HG03439 (cell line): Measurements from ENCODE around the gene TBX3.

Experiments used
- ATAC-seq: cut with Tn5 transposase; IDR thresholded peaks from one replicate; pipeline ENCODE4 v1.9.1; 2021; ENCODE audit warnings: mild to moderate bottlenecking, moderate library complexity; ENCODE audit not compliant: unreplicated experiment

Gene TBX3

DNA sequence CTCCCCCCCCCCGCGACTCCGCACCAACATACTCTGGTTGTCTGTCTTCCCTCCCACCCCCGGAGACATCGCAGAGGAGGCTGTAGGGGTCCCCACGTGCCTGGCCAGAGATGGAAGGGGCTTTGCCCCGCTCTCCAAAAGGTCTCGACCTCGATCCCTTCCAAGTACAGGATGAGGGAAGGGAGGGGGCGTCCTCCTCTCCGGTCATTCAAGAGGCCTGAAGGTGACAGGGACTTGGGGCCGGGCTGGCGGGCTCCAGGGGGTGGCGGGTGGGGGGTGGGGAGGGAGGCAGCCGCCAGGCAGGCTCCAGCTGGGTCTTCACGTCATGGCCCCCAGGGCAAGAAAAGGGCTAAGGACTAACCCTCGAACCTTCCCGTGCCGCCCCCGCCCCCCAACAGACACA, 15.1 kb downstream of the TBX3 start:
- no peak for ATAC-seq

DNA sequence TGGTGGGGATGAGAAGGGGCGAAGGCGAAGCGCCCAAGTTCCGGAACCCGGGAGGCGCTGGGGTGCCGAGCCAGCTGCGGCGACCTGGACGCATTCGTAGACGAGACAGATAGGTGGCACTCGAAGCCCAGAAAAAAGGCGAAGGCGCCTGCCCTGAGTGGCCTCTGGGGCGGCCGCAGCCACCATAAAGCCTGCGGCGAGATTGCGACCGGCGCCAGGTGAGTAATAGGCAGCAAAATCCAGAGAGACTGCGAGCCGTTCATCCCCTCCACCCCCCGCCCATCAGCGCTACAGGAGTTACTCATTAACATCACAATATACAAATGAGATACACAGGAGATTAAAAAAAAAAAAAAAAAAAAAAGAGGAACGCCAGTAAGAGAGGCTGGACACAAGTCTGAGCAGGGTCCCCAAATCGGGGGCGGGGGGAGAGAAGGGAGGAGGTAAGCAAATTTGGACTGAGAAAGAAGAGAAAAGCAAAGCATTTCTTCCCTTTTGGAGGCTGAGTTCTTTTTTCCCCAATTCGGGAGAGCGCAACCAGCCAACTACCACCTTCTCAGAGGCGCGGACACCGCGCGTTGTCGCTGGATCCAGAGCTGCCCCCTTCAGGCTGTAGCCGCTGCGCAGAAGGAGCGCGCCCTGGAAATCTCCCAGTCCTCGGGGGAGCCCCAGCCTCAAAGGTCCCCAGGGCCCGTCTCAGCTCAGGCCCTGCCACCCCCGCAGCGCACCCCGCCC, 15.7 kb downstream of the TBX3 start:
- ATAC-seq: no peak

DNA sequence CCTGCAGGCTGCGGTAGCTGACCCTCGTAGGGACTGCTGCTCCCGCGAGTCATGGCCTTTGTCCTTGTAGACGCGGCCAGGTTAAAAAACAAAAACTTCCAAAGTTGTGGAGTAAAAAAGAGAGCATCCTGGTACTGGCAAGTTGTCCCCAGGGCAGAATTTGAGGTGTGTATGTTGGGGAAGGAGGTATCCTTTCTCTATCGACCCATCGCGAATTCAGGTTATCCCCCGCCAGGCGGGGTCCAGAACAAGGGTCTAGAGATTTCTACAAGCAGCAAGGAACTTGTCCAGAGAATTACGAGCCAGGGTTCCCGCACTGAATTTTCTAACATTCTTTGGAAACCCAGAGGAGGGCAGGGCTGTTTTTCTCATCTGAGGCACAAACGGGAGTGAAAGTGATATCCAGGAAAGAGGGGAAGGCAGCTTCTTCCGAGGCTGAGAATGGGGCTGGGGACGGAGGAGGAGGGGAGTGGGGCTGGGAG, 16.3 kb downstream of the TBX3 start:
- no peak for ATAC-seq

DNA sequence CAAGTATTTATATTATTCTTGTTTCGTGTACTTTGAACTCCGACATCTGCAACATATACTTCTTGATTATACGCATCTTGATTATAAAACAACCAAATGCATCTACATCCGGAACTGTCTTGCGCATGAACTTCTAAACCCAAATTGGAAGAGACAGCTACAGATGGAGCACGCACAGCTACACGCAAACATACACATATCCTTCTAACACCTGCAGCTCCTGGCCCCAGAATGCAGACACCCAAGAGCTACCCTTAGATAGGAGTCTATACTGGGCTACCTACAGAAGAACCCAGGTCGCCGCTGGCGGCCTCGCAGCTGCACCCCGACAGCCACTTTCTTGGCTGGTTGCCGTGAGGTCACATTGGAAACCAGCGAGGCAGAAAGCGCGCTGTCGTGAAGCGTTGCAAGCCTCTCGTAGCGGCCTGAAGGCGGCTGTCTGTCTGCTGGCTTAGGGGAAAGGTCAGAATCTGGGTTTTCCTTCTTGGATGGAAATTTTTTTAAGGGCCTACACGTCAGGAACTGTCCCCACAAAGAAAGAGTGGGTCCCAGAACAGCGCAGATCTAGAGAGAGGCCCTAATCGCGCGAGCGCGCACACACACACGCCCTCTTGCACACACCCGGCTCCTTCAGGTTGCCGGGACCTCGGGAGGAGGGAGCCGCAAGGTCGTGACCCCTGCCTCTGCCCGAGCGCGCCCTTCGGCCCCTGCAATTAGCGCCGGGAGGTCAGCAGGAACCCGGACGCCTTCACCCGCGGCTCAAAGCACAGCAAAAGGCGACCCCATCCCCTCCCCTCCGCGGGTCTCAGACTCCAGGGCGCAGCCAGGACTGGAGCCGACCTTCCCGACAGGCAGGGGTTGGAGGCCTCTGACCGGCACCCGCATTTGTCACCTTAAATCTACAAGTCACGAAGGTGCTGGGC, 17.0 kb downstream of the TBX3 start:
- no peak for ATAC-seq

DNA sequence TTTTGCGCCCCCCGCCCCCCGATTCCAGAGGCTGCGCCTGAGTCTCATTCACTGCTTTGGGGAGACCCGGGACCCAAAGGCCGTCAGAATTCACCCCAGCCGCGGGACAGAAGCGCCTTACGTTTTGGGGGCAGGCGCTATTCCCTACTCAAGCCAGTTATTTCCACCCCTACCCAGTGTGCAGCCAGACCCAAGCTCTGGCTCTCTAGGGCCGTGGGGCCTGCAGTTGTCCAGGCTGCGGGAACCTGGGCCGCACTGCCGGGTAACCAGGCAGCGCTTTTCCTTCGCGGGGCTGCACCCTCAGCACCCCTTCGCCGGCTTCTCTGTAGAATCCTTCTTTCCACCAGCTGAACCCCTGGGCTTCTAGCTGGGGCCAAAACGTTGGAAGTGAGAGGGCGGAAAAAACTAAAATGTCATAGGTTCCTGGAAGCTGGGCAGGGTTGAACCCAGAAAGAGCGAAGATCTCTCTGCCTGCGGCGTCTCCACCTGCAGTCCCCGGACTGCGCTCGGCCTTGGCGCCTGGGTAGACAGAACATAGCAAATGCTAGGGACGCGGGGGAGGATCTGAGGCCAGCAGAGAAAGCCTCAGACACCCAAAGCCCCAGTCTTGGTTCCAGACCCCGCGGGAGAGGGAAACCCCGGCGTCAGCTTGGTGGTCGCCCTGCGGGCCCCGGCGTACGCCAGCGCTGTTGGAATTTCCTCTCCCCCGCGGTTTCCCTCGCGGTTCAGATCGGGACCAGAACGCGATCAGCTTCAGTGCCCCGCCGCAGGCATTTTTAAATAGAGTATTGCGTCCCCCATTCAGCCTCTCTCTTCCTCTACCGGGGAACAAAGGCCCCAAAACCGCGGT, 18.3 kb downstream of the TBX3 start:
- no peak for ATAC-seq

- no peak for ATAC-seq
Observed at GRCh38 chr12:114664651-114665320, 19.2 kb downstream of the TBX3 start.

DNA sequence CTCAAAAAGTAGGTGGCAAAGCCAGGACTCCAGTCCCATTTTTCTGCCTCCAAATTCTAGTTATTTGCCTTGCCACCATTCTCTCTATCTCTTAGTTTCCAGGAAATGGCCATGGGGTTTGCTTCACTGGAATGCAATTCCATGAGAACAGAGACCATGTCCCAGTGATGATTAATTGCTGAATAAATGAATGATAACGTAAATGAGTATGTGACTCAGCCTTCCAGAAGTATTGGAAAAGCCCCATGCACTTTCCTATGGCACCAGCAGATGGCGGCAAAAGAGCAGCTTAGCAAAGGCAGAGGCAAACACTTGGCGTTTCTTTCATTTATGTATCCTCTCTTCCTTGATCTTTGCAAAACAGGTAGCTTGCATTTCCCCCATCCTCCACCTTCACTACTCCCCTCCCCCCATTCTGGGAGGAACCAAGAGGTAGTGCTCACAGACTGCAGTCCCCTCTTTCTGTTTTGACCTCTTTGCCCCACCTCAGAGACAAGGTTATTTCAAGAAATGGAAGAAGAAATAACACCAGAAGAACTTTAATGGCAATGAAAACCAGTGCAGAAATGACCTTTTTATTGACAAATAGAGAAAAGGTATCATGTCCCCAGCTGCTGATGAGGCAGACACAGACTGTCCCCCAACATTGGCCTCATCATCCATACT, 21.3 kb downstream of the TBX3 start:
- ATAC-seq: no peak

DNA sequence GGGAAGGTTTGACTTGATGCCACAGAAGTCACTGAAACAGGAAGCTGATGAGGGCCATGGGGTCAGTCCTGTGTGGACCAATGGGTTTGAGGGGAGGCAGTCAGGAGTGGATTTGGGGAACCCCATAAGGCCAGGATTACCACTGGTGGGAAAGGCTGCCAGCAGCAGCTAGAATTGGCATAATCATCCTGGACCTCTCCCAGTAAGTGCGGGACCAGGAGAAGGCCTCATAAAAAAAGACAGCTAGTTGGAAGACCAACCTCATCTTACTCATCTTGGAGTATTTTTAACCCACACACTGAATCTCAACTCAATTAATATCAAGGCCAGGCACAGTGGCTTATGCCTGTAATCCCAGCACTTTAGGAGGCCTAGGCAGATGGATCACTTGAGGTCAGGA, 22.7 kb downstream of the TBX3 start:
- ATAC-seq: no peak

DNA sequence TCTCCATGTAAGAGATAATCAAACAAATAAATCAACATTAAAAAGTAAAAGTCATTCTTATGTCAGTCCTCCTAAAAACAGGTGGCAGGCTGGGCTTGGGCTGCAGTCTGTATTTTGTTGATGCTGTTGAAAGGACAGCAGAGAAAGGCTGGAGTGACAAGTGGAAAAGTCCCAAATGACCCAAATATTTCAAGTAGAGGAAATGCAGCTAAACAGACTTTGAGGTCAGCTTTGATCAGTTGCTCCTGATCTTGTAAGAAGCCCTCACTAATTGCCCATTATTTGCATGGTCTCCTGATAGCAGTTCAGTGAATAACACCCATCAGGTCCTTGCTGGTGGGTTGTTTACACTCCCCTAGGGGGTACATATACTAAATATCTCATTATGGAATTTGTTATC, 24.9 kb downstream of the TBX3 start:
- ATAC-seq: no peak

DNA sequence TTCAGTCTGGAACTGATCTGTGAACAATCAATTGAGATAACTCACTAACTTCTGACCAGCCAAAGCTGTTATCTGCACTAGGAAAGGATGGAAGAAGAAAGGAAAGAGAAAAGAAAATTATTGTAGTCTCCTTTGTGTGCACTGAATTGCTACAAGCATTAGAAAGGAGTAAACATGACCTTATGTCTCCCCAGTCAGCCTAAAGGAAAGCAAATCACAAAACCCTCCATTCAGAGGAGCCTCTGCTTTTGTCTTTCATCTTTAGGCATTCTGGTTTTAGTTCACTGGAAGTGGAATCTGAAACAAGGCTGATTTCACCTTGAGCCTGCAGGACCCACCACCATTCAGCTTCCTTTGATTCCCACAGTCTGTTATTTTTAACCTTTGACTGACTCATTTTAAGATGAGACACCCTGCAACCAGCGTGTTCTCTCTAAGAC, 26.0 kb downstream of the TBX3 start:
- no peak for ATAC-seq

DNA sequence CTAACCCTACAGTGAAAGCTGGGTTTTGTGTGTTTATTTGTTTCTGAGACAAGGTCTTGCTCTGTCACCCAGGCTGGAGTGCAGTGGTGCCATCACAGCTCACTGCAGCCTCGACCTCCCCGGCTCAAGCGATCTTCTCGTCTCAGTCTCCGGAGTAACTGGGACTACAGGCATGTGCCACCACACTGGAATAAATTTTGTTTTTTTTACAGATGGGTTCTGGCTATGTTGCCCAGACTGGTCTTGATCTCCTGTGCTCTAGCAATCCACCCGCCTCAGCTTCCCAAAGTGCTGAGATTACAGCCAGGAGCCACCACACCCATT, 26.4 kb downstream of the TBX3 start:
- ATAC-seq: no peak

DNA sequence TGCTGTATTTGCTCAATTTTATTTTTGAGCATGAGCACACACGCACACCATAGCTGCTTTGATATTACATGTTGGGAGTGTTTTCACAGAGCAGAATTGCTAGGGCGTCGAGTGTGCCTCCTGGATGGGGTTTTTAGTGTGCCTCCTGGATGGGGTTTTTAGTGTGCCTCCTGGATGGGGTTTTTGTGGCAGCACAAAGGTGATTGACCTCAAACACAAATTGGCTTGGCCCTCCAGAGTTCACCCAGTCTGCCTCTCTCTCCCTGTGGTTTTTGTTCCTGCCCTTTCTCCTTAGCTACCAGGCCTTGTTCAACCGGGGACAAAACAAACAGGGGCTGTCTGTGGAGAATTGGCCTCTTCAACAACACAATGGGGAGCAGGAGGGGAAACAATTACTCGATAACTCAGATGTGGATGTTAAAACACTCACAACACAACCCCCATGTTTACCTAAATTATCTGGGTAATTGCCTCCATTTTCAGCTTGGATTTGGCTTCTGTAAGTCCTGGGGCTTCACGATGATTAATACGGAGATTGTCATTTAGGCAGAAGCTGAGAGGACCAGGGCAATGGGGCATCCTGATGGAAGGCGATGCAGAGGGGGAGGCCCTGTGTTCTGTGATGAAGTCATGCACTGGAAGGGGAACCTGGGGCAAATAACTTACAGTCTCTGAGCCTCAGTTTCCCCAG, 26.9 kb downstream of the TBX3 start:
- no peak for ATAC-seq

DNA sequence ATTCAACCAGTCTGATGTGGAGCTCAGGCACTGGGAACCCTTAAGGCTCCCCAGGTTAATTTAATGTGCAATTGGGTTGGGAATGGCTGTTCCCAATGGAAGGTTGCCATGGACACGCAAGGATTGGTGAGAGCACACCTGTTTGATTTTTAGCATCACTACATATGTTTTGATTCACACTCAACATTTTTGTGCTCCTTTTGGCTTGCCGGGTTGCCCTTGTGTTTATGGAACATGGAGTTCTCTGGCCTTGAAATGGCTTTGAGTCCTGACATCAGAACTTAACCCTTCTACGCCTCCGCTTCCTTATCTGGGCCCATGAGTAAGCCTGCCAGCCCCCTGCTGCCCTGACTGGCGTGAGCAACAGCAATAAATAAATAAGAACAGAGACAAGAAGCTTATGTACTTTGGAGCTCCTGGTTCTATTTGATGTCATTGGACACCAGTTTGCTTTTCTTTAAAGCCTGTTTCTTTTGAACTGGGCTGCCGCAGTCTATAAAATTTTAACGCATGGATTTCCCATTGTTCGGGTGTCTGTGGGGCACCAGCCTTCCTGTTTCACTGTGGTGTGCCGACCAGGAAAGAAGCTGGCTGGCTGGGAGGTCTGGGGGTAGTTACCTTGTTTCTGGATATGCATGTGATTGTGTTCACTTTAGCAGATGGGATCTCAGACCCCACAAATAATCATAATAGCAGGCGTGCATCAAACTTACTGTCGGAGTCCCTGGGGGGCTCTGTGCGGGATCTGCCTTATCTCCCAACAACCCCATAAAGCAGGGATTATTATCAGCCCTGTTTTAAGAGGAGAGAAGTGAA, 27.8 kb downstream of the TBX3 start:
- no peak for ATAC-seq

DNA sequence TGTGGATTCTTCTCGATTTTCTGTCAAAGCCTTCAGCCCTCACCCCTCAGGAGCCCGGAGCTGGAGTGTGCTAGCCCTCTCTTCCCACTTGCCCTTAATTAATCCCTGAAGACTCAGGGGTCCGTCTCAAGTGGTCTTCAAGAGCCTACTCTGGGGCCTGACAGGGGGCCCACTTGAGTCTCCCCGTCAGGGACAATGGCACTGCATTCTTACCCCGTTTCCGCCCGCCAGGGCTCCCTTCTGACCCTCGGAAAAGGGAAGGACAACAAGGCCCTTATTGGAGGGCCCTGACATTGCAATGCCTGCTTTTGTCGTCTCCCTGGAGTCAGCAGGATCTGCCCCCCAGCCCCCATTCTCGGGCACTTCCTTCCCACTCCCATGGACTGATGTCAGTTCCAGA, 34.4 kb downstream of the TBX3 start:
- ATAC-seq: no peak

DNA sequence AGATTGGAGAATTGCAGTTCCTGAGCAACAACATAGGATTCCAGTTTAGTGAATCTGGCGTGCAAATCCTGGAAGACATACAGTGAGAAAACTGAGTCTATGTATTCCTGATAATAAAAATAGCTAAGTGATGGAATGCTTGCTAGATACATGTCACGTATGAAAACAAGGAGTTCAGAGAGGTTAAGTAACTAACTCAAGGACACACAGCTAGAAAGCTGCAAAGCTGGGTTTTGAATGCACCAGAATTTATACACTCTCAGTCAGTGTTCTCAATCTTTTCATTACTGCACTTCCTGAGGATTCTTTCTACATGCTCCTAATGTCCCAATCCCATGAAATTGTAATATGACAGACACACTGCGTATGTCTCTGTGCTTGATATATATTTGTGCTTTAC, 35.3 kb downstream of the TBX3 start:
- ATAC-seq: no peak

GRCh38 chr12:114638790-114639435, 45.1 kb downstream of the TBX3 start:
- no peak for ATAC-seq

- no peak for ATAC-seq
Observed at GRCh38 chr12:114636723-114637480, 47.1 kb downstream of the TBX3 start.

DNA sequence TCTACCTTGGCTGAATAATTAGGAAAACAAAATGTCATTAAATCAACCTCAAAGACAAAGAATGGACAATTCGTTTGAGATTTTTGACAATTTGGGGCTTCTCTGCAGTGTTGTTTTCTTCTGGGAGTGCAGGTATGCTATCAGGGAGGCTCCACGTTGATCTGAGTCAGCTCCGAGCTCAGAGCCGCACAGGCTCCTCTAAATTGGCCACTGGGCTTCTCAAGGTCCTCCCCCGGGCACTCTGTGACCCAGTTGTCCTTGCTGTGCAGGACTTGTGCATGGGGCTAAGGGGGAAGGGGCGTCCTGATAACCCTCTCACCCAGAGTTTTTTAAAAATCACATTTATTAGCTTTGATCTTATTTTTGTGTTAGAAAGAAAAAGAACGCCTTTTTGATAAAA, 52.7 kb downstream of the TBX3 start:
- no peak for ATAC-seq
